ENCODE results near the gene CLIC4. TPM values are rescaled to one million over a fixed set of nuclear protein-coding genes. Genes with fewer than 3 reads are reported as not detected.

Gene CLIC4
- polyA plus RNA-seq, 3 donors = 9.7 to 38.1 (median 24.6) TPM

DNA sequence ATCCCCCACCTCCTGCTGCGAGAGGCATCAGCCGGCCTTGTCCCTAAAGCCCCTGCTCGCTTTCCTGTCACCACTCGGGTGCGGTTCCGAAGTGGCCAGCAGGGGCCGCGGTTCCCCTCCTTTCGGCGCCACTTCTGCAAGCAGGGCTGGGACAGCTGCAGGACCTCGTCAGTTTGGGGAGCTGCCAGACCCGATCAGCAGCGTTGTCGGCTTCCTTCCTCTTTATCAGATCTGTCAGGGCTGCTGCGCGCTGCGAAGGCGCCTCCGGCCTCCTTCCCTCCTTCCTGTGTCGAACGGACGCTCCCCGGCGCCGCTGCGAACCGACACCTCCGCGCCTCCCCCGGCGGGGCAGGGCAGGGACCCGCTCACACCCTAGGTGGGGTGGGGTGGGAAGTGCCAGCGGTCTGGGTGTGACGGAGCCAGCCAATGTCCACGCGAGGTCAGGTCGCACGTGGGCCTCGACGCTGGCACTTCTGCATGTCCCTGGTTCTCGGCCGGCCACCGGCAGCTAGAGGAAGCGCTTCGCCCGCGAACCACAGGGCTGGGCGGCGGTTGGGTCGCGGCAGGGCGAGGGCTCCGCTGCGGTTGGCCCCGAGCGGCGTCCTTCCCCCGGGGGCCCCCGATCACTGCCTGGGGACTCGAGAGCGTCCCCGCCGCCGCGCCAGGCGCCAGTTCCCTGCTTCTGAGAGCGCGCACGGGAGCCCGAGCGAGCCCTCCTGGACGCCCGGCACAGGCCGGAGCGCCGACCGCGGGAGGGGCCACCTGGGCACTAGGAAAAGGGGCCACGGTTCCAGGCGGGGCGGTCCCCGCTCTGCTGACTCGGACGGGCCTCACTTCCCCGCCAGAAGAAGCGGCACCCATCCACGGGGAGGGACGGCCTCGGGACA lies 103.0 kb downstream of the CLIC4 start:
- Mint-ChIP-seq H3K4me1 (peaks cover 20% of the 10 kb centered on the region), H3K4me3 (peak overlapping the region; percentile 65 to 71), H3K27ac (peak overlapping the region; percentile 76 to 91 (median 88)), H3K27me3 (ENCODE audit: low read depth in 3 of 3) (peaks cover 0 to 10% (median 9%) of the 10 kb centered on the region in 3 donors), H3K9me3 (peaks cover 0 to 2% (median 0%) of the 10 kb centered on the region in 7 donors), H3K36me3 (peaks cover 4 to 5% of the 10 kb centered on the region in 2 donors)
- Histone ChIP-seq H3K36me3 (replicated peaks in 1 of 2; ENCODE audit: control insufficient read depth in 1 of 2, insufficient read depth in 2 of 2, low read length in 2 of 2) (peaks cover 0 to 5% of the 10 kb centered on the region in 2 donors), H3K4me2 (replicated peaks; ENCODE audit: extremely low read depth, low read length, poor library complexity, severe bottlenecking) (peak overlapping the region; percentile 83), H4K20me1 (ENCODE audit: insufficient read depth, low read length) (no peaks in the 10 kb centered on the region), H2AFZ (ENCODE audit: insufficient read depth, low read depth, low read length, poor library complexity, severe bottlenecking) (peak overlapping the region; percentile 94), H3K27ac (ENCODE audit: low read depth in 1 of 2, low read length in 2 of 2) (peak overlapping the region; percentile 79 to 90), H3K9me3 (replicated peaks in 1 of 2; ENCODE audit: control insufficient read depth in 1 of 2, insufficient read depth in 1 of 2, low read length in 2 of 2) (no peaks in the 10 kb centered on the region), H3K9ac (ENCODE audit: insufficient read depth, low read length, poor library complexity, severe bottlenecking) (peak overlapping the region; percentile 80), H3K4me3 (replicated peaks in 1 of 3; ENCODE audit: low read depth in 2 of 3, low read length in 3 of 3) (peak overlapping the region; percentile 36 to 70 (median 43)), H3K4me1 (ENCODE audit: control insufficient read depth in 1 of 2, insufficient read depth in 2 of 2, low read length in 2 of 2) (peaks cover 20 to 29% of the 10 kb centered on the region in 2 donors), H3K27me3 (ENCODE audit: control insufficient read depth in 2 of 2, insufficient read depth in 2 of 2, low read length in 2 of 2) (no peaks in the 10 kb centered on the region), H3K79me2 (ENCODE audit: insufficient read depth, low read length) (no peaks in the 10 kb centered on the region)
- TF ChIP-seq, protein P1, sequence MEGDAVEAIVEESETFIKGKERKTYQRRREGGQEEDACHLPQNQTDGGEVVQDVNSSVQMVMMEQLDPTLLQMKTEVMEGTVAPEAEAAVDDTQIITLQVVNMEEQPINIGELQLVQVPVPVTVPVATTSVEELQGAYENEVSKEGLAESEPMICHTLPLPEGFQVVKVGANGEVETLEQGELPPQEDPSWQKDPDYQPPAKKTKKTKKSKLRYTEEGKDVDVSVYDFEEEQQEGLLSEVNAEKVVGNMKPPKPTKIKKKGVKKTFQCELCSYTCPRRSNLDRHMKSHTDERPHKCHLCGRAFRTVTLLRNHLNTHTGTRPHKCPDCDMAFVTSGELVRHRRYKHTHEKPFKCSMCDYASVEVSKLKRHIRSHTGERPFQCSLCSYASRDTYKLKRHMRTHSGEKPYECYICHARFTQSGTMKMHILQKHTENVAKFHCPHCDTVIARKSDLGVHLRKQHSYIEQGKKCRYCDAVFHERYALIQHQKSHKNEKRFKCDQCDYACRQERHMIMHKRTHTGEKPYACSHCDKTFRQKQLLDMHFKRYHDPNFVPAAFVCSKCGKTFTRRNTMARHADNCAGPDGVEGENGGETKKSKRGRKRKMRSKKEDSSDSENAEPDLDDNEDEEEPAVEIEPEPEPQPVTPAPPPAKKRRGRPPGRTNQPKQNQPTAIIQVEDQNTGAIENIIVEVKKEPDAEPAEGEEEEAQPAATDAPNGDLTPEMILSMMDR (IDR thresholded peaks at IDR 0.05) = peak; percentile 94
- DNase-seq = peak; percentile 95 to 97 (median 96)
- under 1% methylated on average over 86 of the region's 89 CpGs for WGBS (ENCODE audit: insufficient coverage)
- intact Hi-C loops (cut with micrococcal nuclease) = loop anchor here (2.0 to 5.0 kb wide), 7 partner anchors 49 to 357 kb away; no protein-coding TSS in a partner anchor

DNA sequence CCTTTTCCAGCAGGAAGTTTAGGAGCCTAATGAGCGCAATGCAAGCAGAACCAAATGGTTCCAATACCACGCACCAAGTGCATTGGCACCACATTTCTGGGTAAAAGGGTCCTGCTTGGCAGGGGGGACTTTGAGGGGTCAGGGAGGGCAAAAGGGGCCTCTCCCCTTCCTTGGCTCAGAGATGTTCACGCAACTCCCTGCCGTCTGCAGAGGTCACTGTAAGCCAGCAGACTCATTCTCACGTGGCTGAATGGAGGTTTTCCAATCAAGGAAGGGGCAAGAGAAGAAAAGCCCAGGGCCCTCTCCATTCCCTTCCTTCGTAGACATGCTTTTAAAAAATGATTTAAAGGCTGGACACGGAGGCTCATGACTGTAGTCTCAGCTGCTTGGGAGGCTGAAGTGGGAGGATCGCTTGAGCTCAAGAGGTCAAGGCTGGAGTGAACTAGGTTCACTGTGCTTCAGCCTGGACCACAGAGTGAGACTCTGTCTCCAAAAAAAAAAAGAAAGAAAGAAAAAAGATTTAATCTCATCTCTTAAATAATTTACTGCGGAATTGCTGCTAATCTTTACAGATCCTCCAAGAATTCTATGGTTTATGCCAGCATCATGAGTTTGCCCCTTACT lies 104.5 kb downstream of the CLIC4 start:
- H3K36me3 ChIP-seq (replicated peaks in 1 of 2; ENCODE audit: control insufficient read depth in 1 of 2, insufficient read depth in 2 of 2, low read length in 2 of 2) = no peaks in the 10 kb centered on the region
- H3K79me2 ChIP-seq (ENCODE audit: insufficient read depth, low read length) = no peaks in the 10 kb centered on the region
- no peaks in the 10 kb centered on the region for H3K27me3 ChIP-seq (ENCODE audit: control insufficient read depth in 2 of 2, insufficient read depth in 2 of 2, low read length in 2 of 2)
- H3K9ac ChIP-seq (ENCODE audit: insufficient read depth, low read length, poor library complexity, severe bottlenecking) = no peak overlapping the region
- intact Hi-C loops (cut with micrococcal nuclease) = loop anchor here (2.0 to 5.0 kb wide), 7 partner anchors 48 to 355 kb away; no protein-coding TSS in a partner anchor
- no peak overlapping the region for H3K4me2 ChIP-seq (replicated peaks; ENCODE audit: extremely low read depth, low read length, poor library complexity, severe bottlenecking)
- H3K4me3 Mint-ChIP-seq = peak overlapping the region in 1 of 2 donors; percentile 48
- H3K27ac ChIP-seq (ENCODE audit: low read depth in 1 of 2, low read length in 2 of 2) = no peak overlapping the region
- no peaks in the 10 kb centered on the region for H3K9me3 ChIP-seq (replicated peaks in 1 of 2; ENCODE audit: control insufficient read depth in 1 of 2, insufficient read depth in 1 of 2, low read length in 2 of 2)
- H3K9me3 Mint-ChIP-seq = peaks cover 0 to 2% (median 0%) of the 10 kb centered on the region in 7 donors
- 8% methylated on average over 5 of the region's 9 CpGs for WGBS (ENCODE audit: insufficient coverage)
- H2AFZ ChIP-seq (ENCODE audit: insufficient read depth, low read depth, low read length, poor library complexity, severe bottlenecking) = peak overlapping the region; percentile 24
- no peak overlapping the region for H3K4me3 ChIP-seq (replicated peaks in 1 of 3; ENCODE audit: low read depth in 2 of 3, low read length in 3 of 3)
- peak overlapping the region in 5 of 7 donors; percentile 19 to 76 (median 62) for H3K27ac Mint-ChIP-seq
- peak; percentile 30 to 64 (median 32) for DNase-seq
- H3K27me3 Mint-ChIP-seq (ENCODE audit: low read depth in 3 of 3) = peaks cover 0 to 14% (median 10%) of the 10 kb centered on the region in 3 donors
- TF ChIP-seq, protein P1 (IDR thresholded peaks at IDR 0.05) = no peak
- H3K36me3 Mint-ChIP-seq = peaks cover under 1 to 4% of the 10 kb centered on the region in 2 donors
- H4K20me1 ChIP-seq (ENCODE audit: insufficient read depth, low read length) = no peaks in the 10 kb centered on the region
- H3K4me1 Mint-ChIP-seq = peaks cover 20% of the 10 kb centered on the region
- H3K4me1 ChIP-seq (ENCODE audit: control insufficient read depth in 1 of 2, insufficient read depth in 2 of 2, low read length in 2 of 2) = peaks cover 20 to 29% of the 10 kb centered on the region in 2 donors
